ENCODE measurements around the gene MAPT.

The MAPT gene

GRCh38 chr17:45958307-45958706, 64.0 kb downstream of the MAPT start:
- Histone ChIP-seq H3K27me3 (ENCODE audit: insufficient read depth, insufficient read length) (no peaks in the 10 kb centered on the region), H3K9ac (ENCODE audit: insufficient read length, low read depth) (no peak overlapping the region), H3K4me1 (ENCODE audit: insufficient read depth, insufficient read length) (peaks cover under 1% of the 10 kb centered on the region), H3K36me3 (ENCODE audit: insufficient read depth, insufficient read length, low read length) (no peaks in the 10 kb centered on the region), H3K9me3 (ENCODE audit: insufficient read depth, low read length) (no peaks in the 10 kb centered on the region), H3K4me3 (ENCODE audit: insufficient read length, low read depth) (no peak overlapping the region)
- TF ChIP-seq ZNF274 (IDR thresholded peaks at IDR 0.05; ENCODE audit: low read depth, low read length) (no peak), SUZ12 (IDR thresholded peaks at IDR 0.05; ENCODE audit: extremely low read depth, insufficient read depth, insufficient read length) (no peak), YY1 (IDR thresholded peaks at IDR 0.05; ENCODE audit: insufficient read depth, insufficient read length) (no peak)
- no peak for DNase-seq (ENCODE audit: low read depth, low spot score)

GRCh38 chr17:45958994-45959665, 64.8 kb downstream of the MAPT start:
- TF ChIP-seq SUZ12 (IDR thresholded peaks at IDR 0.05; ENCODE audit: extremely low read depth, insufficient read depth, insufficient read length) (no peak), ZNF274 (IDR thresholded peaks at IDR 0.05; ENCODE audit: low read depth, low read length) (no peak), YY1 (IDR thresholded peaks at IDR 0.05; ENCODE audit: insufficient read depth, insufficient read length) (no peak)
- no peak overlapping the region for H3K4me3 ChIP-seq (ENCODE audit: insufficient read length, low read depth)
- H3K27me3 ChIP-seq (ENCODE audit: insufficient read depth, insufficient read length), result no peaks in the 10 kb centered on the region
- H3K36me3 ChIP-seq (ENCODE audit: insufficient read depth, insufficient read length, low read length), result no peaks in the 10 kb centered on the region
- no peak overlapping the region for H3K9ac ChIP-seq (ENCODE audit: insufficient read length, low read depth)
- no peak for DNase-seq (ENCODE audit: low read depth, low spot score)
- H3K9me3 ChIP-seq (ENCODE audit: insufficient read depth, low read length), result no peaks in the 10 kb centered on the region
- H3K4me1 ChIP-seq (ENCODE audit: insufficient read depth, insufficient read length), result peaks cover 6% of the 10 kb centered on the region

DNA sequence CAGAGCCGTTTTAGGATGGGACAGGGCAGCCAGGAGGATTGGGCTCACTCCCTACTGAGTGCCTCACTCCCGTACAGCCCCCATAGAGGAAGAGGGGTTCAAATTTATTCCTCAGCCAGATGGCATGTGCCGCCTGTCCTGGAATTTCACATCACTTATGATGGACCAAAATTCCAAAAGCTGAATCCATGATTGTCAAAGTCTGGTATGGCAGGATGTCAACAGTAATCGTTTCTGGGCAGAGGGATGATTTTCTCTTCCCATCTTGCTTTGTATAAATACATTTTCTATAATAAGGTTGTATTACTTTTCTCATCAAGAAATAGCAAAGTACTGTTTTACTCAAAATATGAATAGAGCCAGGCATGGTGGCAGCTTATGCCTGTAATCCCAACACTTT, 66.0 kb downstream of the MAPT start:
- Histone ChIP-seq H3K9me3 (ENCODE audit: insufficient read depth, low read length) (no peaks in the 10 kb centered on the region), H3K36me3 (ENCODE audit: insufficient read depth, insufficient read length, low read length) (no peaks in the 10 kb centered on the region), H3K9ac (ENCODE audit: insufficient read length, low read depth) (no peak overlapping the region), H3K4me1 (ENCODE audit: insufficient read depth, insufficient read length) (peaks cover 6% of the 10 kb centered on the region), H3K4me3 (ENCODE audit: insufficient read length, low read depth) (no peak overlapping the region), H3K27me3 (ENCODE audit: insufficient read depth, insufficient read length) (no peaks in the 10 kb centered on the region)
- TF ChIP-seq ZNF274 (IDR thresholded peaks at IDR 0.05; ENCODE audit: low read depth, low read length) (no peak), SUZ12 (IDR thresholded peaks at IDR 0.05; ENCODE audit: extremely low read depth, insufficient read depth, insufficient read length) (no peak), YY1 (IDR thresholded peaks at IDR 0.05; ENCODE audit: insufficient read depth, insufficient read length) (no peak)
- no peak for DNase-seq (ENCODE audit: low read depth, low spot score)

DNA sequence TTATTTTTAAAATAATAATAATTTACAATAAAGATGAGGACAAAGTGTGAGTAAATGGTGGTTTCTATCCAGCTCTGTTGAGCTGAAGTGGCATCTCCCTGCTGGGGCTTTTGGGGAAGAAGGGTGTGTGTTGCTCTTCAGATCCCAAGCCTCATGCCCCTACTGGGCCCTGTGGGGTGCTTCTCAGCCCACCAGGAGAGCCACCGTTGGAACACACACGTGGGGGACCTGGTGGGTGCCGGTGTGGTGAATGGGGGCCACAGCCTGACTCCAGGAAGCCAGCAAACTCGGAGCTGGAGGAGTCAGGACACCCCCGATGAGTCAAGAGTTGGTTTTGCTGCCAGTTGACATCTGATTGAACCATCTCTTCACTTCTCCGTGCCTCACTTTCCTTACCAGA, 66.9 kb downstream of the MAPT start:
- H3K36me3 ChIP-seq (ENCODE audit: insufficient read depth, insufficient read length, low read length), result no peaks in the 10 kb centered on the region
- no peak overlapping the region for H3K4me3 ChIP-seq (ENCODE audit: insufficient read length, low read depth)
- peaks cover 6% of the 10 kb centered on the region for H3K4me1 ChIP-seq (ENCODE audit: insufficient read depth, insufficient read length)
- no peak overlapping the region for H3K9ac ChIP-seq (ENCODE audit: insufficient read length, low read depth)
- DNase-seq (ENCODE audit: low read depth, low spot score), result no peak
- H3K27me3 ChIP-seq (ENCODE audit: insufficient read depth, insufficient read length), result no peaks in the 10 kb centered on the region
- H3K9me3 ChIP-seq (ENCODE audit: insufficient read depth, low read length), result no peaks in the 10 kb centered on the region
- TF ChIP-seq ZNF274 (IDR thresholded peaks at IDR 0.05; ENCODE audit: low read depth, low read length) (no peak), SUZ12 (IDR thresholded peaks at IDR 0.05; ENCODE audit: extremely low read depth, insufficient read depth, insufficient read length) (no peak), YY1 (IDR thresholded peaks at IDR 0.05; ENCODE audit: insufficient read depth, insufficient read length) (no peak)

GRCh38 chr17:45962221-45962972, 68.0 kb downstream of the MAPT start:
- TF ChIP-seq SUZ12 (IDR thresholded peaks at IDR 0.05; ENCODE audit: extremely low read depth, insufficient read depth, insufficient read length) (no peak), ZNF274 (IDR thresholded peaks at IDR 0.05; ENCODE audit: low read depth, low read length) (no peak), YY1 (IDR thresholded peaks at IDR 0.05; ENCODE audit: insufficient read depth, insufficient read length) (no peak)
- Histone ChIP-seq H3K4me3 (ENCODE audit: insufficient read length, low read depth) (no peak overlapping the region), H3K9me3 (ENCODE audit: insufficient read depth, low read length) (no peaks in the 10 kb centered on the region), H3K9ac (ENCODE audit: insufficient read length, low read depth) (no peak overlapping the region), H3K36me3 (ENCODE audit: insufficient read depth, insufficient read length, low read length) (no peaks in the 10 kb centered on the region), H3K4me1 (ENCODE audit: insufficient read depth, insufficient read length) (peaks cover 6% of the 10 kb centered on the region), H3K27me3 (ENCODE audit: insufficient read depth, insufficient read length) (no peaks in the 10 kb centered on the region)
- no peak for DNase-seq (ENCODE audit: low read depth, low spot score)

DNA sequence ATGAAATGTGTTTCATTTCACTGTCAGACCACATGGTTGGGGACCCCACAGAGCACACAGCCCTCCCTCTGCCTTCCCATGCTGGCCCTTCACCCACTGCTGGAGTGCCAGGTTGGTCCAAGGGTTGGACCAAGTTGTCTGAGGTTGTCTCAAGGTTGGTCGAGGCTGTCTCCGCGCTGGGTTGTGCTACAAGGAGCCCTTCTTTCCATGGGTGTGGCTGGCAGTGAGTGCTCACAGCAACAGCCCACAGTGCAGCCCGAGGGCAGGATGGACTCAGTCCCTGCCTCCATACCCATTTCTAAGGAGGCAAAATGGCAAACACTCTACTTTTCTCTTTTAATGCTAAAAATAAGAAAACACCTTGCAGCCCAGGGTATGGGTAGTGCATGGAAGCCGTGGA, 68.9 kb downstream of the MAPT start:
- TF ChIP-seq YY1 (IDR thresholded peaks at IDR 0.05; ENCODE audit: insufficient read depth, insufficient read length) (no peak), ZNF274 (IDR thresholded peaks at IDR 0.05; ENCODE audit: low read depth, low read length) (no peak), SUZ12 (IDR thresholded peaks at IDR 0.05; ENCODE audit: extremely low read depth, insufficient read depth, insufficient read length) (no peak)
- H3K4me1 ChIP-seq (ENCODE audit: insufficient read depth, insufficient read length), result peaks cover 6% of the 10 kb centered on the region
- H3K9me3 ChIP-seq (ENCODE audit: insufficient read depth, low read length), result no peaks in the 10 kb centered on the region
- no peak for DNase-seq (ENCODE audit: low read depth, low spot score)
- no peaks in the 10 kb centered on the region for H3K36me3 ChIP-seq (ENCODE audit: insufficient read depth, insufficient read length, low read length)
- no peak overlapping the region for H3K9ac ChIP-seq (ENCODE audit: insufficient read length, low read depth)
- H3K27me3 ChIP-seq (ENCODE audit: insufficient read depth, insufficient read length), result no peaks in the 10 kb centered on the region
- H3K4me3 ChIP-seq (ENCODE audit: insufficient read length, low read depth), result no peak overlapping the region

DNA sequence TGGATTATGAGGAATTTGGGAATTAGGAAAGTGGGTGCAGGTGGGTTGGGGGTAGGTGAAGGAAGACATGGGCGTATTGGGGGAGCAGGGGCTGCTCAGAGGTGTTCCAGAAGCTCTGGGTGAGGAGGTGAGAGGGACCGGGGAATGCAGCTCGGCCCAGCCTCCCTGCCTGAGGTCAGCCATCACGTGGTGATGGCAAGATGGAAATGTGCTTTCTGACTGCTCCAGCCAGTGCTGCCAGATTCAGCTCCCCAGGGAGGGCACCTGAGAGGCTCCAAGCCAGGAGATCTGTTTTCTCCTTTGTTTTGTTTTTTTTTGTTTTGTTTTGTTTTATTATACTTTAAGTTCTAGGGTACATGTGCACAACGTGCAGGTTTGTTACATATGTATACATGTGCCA, 69.5 kb downstream of the MAPT start:
- Histone ChIP-seq H3K9ac (ENCODE audit: insufficient read length, low read depth) (no peak overlapping the region), H3K9me3 (ENCODE audit: insufficient read depth, low read length) (no peaks in the 10 kb centered on the region), H3K4me1 (ENCODE audit: insufficient read depth, insufficient read length) (peaks cover 6% of the 10 kb centered on the region), H3K27me3 (ENCODE audit: insufficient read depth, insufficient read length) (no peaks in the 10 kb centered on the region), H3K36me3 (ENCODE audit: insufficient read depth, insufficient read length, low read length) (no peaks in the 10 kb centered on the region), H3K4me3 (ENCODE audit: insufficient read length, low read depth) (no peak overlapping the region)
- TF ChIP-seq SUZ12 (IDR thresholded peaks at IDR 0.05; ENCODE audit: extremely low read depth, insufficient read depth, insufficient read length), result no peak
- DNase-seq (ENCODE audit: low read depth, low spot score), result no peak

Data from NT2/D1 (cell line).